Gastrocnemius medialis (tissue), 4 donors: ENCODE measurements around the gene PRKD1. TPM values are rescaled to one million over a fixed set of nuclear protein-coding genes. Genes with fewer than 3 reads are reported as not detected.

Experiments
- ATAC-seq, 2 donors: fragments of 150-250 bp; one replicate each; pipeline ENCODE4 v1.9.1; 2016
- DNase-seq, 2 donors: peaks; one replicate each; pipeline ENCODE4 v3.0.0-alpha.2; 2019
- H3K27ac ChIP-seq, 4 donors: fragments of 200-600 bp; sonication (generic); 1 replicate in 1 of 4; 2 replicates in 3 of 4; pipeline ENCODE4 v1.5.1; 2016 to 2018; ENCODE audit warnings: mild to moderate bottlenecking in 2 of 4, moderate library complexity in 1 of 4
- H3K27me3 ChIP-seq, 3 donors: fragments of 200-600 bp; sonication (generic) in 2 of 3; 1 replicate in 1 of 3; 2 replicates in 2 of 3; pipeline versions ENCODE4 v1.5.1 to v1.6.0; 2016 to 2019; ENCODE audit warnings: mild to moderate bottlenecking in 1 of 3, moderate library complexity in 1 of 3
- H3K36me3 ChIP-seq, 2 donors: fragments of 200-600 bp; sonication (generic) in 1 of 2; one replicate each; pipeline ENCODE4 v1.5.1; 2017 to 2018
- H3K4me1 ChIP-seq, 2 donors: fragments of 200-600 bp; sonication (generic) in 1 of 2; one replicate each; pipeline ENCODE4 v1.5.1; 2016 to 2017; ENCODE audit warnings: mild to moderate bottlenecking in 2 of 2
- H3K4me3 ChIP-seq, 4 donors: fragments of 200-600 bp; sonication (generic) in 3 of 4; 1 replicate in 1 of 4; 2 replicates in 3 of 4; pipeline ENCODE4 v1.5.1; 2016 to 2019; ENCODE audit warnings: mild to moderate bottlenecking in 2 of 4
- H3K9me3 ChIP-seq, 3 donors: fragments of 200-600 bp; sonication (generic) in 2 of 3; 1 replicate in 1 of 3; 2 replicates in 2 of 3; pipeline ENCODE4 v1.5.1; 2016 to 2019
- POLR2A ChIP-seq, 2 donors: fragments of 450-650 bp; IDR thresholded peaks; one replicate each; pipeline ENCODE4 v1.6.1; 2017; ENCODE audit warnings: antibody characterized with exemption in 2 of 2, mild to moderate bottlenecking in 2 of 2, moderate library complexity in 2 of 2
- in situ Hi-C, 4 donors: fragments of 200-750 bp; cut with MboI; loops; one replicate each; pipeline versions ENCODE4 v1.15.0 to v1.8.0; 2017; ENCODE audit warnings: low sequenced_read_pairs in 4 of 4
- intact Hi-C: fragments of 100-400 bp; cut with DNase I; formaldehyde crosslinking; loops from one replicate; pipeline ENCODE4 v1.15.1; 2023; ENCODE audit warnings: low total_unique reads
- total RNA-seq, 4 donors: library from RNA; depleted of rRNA; stranded (reverse); fragments of >200 nt; gene quantifications; one replicate each; pipeline versions ENCODE4 v1.1.0 to v1.2.3, GENCODE V29; 2016
- TF ChIP-seq, protein P1 (sequence below), 5 experiments: fragments of 450-650 bp in 3 of 5; fragments of 200-600 bp in 2 of 5; sonication (generic) in 2 of 5; IDR thresholded peaks in 4 of 5; conservative IDR thresholded peaks in 1 of 5; 1 replicate in 4 of 5; 2 replicates in 1 of 5; pipeline ENCODE4 v1.5.1; 2016 to 2019; ENCODE audit warnings: antibody characterized with exemption in 5 of 5, mild to moderate bottlenecking in 3 of 5, moderate library complexity in 3 of 5

PRKD1 gene
- total RNA-seq, 4 donors from 2014 or later = 1.5 to 4.1 (median 1.7) TPM

DNA sequence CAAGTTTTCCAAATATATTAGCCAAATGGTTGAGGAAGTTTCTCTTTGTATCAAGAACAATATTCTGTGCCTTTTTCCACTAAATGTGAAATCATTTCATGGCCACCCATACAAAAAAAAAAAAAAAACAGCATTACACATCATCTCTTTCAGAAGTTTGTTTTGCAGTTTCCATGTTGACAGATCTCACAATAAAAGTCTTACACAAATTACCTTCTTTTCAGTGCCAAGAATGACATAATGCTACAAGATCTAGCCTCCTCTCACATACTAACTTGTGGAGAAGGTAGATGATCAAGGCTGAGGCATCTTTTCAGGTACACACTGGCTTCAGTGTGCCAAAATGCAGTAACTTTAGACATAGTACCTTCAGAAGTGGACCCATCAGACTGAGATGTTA is 35.3 kb downstream of the PRKD1 start:
- Histone ChIP-seq H3K9me3 (no peaks in the 10 kb centered on the region), H3K27ac (no peak overlapping the region), H3K36me3 (no peaks in the 10 kb centered on the region), H3K27me3 (no peaks in the 10 kb centered on the region), H3K4me3 (no peak overlapping the region), H3K4me1 (no peaks in the 10 kb centered on the region)
- intact Hi-C loops = no loop called here
- ATAC-seq (no peak), DNase-seq (no peak)
- no peak for TF ChIP-seq POLR2A (IDR thresholded peaks at IDR 0.05)
- TF ChIP-seq, protein P1, sequence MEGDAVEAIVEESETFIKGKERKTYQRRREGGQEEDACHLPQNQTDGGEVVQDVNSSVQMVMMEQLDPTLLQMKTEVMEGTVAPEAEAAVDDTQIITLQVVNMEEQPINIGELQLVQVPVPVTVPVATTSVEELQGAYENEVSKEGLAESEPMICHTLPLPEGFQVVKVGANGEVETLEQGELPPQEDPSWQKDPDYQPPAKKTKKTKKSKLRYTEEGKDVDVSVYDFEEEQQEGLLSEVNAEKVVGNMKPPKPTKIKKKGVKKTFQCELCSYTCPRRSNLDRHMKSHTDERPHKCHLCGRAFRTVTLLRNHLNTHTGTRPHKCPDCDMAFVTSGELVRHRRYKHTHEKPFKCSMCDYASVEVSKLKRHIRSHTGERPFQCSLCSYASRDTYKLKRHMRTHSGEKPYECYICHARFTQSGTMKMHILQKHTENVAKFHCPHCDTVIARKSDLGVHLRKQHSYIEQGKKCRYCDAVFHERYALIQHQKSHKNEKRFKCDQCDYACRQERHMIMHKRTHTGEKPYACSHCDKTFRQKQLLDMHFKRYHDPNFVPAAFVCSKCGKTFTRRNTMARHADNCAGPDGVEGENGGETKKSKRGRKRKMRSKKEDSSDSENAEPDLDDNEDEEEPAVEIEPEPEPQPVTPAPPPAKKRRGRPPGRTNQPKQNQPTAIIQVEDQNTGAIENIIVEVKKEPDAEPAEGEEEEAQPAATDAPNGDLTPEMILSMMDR (IDR thresholded peaks at IDR 0.05 in 4 of 5, conservative IDR thresholded peaks at IDR 0.05 in 1 of 5) = no peak
- in situ Hi-C loops = no loop called here

DNA sequence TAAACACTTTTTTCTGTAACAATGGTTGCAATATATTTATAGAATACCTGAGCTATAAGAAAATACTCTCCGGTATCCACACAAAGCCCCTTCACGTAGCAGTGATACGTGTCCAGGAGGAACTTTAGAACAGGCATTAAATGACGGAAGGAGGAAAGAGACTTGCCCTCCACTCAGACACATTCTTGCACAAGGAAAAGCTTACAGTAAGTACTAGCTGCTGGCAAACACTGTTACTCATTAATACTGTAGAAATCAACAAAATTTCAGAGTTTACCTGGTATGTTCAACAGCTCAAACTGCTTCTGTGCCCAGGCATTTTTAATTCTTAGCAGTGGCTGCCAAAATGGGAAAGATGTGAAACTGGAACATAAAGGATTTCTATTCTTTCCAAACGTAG is 41.7 kb downstream of the PRKD1 start:
- intact Hi-C loops = no loop called here
- no peak for DNase-seq
- Histone ChIP-seq H3K9me3 (no peaks in the 10 kb centered on the region), H3K4me3 (no peak overlapping the region), H3K27ac (no peak overlapping the region), H3K36me3 (no peaks in the 10 kb centered on the region), H3K4me1 (no peaks in the 10 kb centered on the region), H3K27me3 (no peaks in the 10 kb centered on the region)
- in situ Hi-C loops = no loop called here
- TF ChIP-seq, protein P1 (IDR thresholded peaks at IDR 0.05 in 4 of 5, conservative IDR thresholded peaks at IDR 0.05 in 1 of 5) = no peak
- TF ChIP-seq POLR2A (IDR thresholded peaks at IDR 0.05) = no peak
- no peak for ATAC-seq

DNA sequence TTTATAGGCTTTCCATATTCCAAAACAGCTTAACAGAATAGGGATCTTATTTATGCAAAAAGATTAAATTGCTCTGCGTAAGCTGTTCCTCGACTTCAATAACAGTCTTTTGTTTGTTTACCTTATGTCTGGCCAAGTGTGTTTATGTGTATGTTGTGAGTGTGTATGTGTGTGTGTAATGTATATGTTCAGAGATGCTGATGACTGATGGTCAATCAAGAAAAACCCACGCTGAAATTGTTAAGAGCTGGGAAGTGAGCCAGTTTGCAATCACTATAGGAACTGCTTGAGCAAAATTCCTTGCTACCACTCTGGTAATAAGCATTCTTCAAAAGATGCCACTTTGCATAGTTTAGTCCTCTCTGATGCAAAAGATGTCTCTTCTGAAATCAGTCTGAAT is 59.6 kb downstream of the PRKD1 start:
- H3K4me1 ChIP-seq = no peaks in the 10 kb centered on the region
- H3K27ac ChIP-seq = no peak overlapping the region
- intact Hi-C loops = no loop called here
- no peaks in the 10 kb centered on the region for H3K36me3 ChIP-seq
- DNase-seq = no peak
- H3K27me3 ChIP-seq = no peaks in the 10 kb centered on the region
- no peak for ATAC-seq
- no peaks in the 10 kb centered on the region for H3K9me3 ChIP-seq
- TF ChIP-seq, protein P1 (IDR thresholded peaks at IDR 0.05 in 4 of 5, conservative IDR thresholded peaks at IDR 0.05 in 1 of 5) = no peak
- TF ChIP-seq POLR2A (IDR thresholded peaks at IDR 0.05) = no peak
- in situ Hi-C loops = no loop called here
- H3K4me3 ChIP-seq = no peak overlapping the region

DNA sequence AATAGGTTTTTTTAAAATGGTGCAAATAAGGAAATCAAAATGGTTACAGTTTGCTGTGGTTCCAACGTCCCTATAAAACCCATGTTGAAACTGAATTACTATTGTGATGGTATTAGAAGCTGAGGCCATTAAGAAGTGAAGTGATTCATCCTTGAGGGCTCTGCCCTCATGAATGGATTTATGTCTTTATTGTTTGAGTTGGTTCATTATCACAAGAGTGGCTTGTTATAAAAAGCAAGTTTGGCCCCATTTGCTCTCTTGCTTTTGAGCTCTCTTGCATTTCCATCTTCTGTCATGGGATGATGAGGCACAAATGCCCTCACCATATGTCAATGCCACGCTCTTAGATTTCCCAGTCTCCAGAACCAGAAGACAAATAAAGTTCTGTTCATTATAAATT is 62.3 kb downstream of the PRKD1 start:
- ATAC-seq = no peak
- Histone ChIP-seq H3K27me3 (no peaks in the 10 kb centered on the region), H3K27ac (no peak overlapping the region), H3K36me3 (no peaks in the 10 kb centered on the region), H3K4me3 (no peak overlapping the region), H3K4me1 (no peaks in the 10 kb centered on the region), H3K9me3 (no peaks in the 10 kb centered on the region)
- no peak for DNase-seq
- in situ Hi-C loops (no loop called here), intact Hi-C loops (no loop called here)
- TF ChIP-seq, protein P1 (IDR thresholded peaks at IDR 0.05 in 4 of 5, conservative IDR thresholded peaks at IDR 0.05 in 1 of 5) = no peak
- no peak for TF ChIP-seq POLR2A (IDR thresholded peaks at IDR 0.05)

DNA sequence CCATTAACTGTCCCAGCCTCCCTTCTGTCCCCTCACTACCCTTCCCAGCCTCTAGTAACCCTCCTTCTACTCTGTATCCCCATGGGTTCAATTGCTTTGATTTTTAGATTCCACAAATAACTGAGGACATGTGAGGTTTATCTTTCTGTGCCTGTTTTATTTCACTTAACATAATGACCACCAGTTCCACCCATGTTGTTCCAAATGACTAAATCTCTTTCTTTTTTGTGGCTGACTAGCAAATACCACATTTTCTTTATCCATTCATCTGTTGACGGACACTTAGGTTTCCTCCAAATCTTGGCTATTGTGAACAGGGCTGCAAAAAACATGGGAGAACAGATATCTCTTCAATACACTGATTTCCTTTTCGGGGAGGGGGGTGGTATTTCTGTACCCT is 65.7 kb downstream of the PRKD1 start:
- intact Hi-C loops = no loop called here
- H3K27me3 ChIP-seq = no peaks in the 10 kb centered on the region
- in situ Hi-C loops = no loop called here
- H3K36me3 ChIP-seq = no peaks in the 10 kb centered on the region
- H3K4me3 ChIP-seq = no peak overlapping the region
- no peaks in the 10 kb centered on the region for H3K9me3 ChIP-seq
- DNase-seq (no peak), ATAC-seq (no peak)
- H3K27ac ChIP-seq = no peak overlapping the region
- no peak for TF ChIP-seq POLR2A (IDR thresholded peaks at IDR 0.05)
- TF ChIP-seq, protein P1 (IDR thresholded peaks at IDR 0.05 in 4 of 5, conservative IDR thresholded peaks at IDR 0.05 in 1 of 5) = no peak
- H3K4me1 ChIP-seq = peaks cover 0 to 3% of the 10 kb centered on the region in 2 donors
